ENCODE data around the gene HAS3.
"Not testable (repeated sequence)": the region's sequence is repeated elsewhere in the genome, so short reads cannot be mapped to it uniquely, and the experiment has no call there.

Gene HAS3

DNA sequence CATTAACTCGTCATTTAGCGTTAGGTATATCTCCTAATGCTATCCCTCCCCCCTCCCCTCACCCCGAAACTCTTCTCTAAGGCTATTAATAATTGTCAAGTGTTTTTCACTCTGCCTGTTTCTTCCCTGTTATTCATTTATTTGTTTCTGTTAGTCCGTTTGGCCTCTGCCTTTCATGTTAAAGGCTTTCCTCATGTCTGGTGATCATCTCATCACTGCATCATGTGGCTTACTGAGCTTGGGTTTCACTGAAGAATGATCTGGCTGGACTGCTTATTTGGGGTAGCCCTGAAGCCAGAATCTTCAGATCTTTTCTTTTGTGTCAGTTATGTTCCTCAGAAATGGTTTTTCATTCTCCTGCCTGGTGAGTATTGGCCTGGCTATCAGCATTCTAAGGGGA, 36.5 kb downstream of the HAS3 start:
- no peak for DNase-seq (ENCODE audit: low read depth in 4 of 4, low spot score in 1 of 4)

DNA sequence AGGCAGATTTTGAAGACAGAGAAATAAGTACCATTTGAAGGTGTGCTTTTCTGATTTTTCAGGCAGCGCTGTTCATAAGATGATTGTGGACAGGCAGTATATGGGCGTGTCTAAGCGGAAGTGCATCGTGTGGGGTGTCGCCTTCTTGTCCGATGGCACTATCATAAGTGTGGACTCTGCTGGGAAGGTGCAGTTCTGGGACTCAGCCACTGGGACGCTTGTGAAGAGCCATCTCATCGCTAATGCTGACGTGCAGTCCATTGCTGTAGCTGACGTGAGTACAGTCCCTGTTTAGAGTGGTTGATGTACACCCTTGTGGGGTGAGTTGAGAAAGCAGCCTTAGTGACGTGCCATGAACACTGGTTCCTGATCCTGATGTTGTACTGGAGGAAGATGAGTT, 37.7 kb downstream of the HAS3 start:
- no peak for DNase-seq (ENCODE audit: low read depth in 4 of 4, low spot score in 1 of 4)

DNA sequence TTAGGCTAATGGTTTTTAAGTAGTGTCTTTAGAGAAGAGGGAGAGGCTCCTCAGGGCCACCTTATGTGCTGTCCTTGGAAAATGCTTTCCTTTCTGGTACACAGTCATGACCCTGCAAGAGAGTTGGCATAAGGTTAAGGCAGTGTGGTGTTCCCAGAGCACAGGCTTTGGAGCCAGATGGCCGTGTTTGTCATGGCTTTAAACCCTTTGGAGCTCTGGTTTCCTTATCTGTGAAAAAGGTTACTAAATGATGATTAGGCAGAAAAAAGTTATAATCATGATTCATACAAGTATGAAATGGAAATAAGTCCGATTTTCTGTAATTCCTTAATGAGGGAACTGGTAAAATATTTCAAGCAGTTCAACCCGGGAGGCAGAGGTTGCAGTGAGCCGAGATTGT, 40.2 kb downstream of the HAS3 start:
- DNase-seq (ENCODE audit: low read depth in 4 of 4, low spot score in 1 of 4), result no peak

DNA sequence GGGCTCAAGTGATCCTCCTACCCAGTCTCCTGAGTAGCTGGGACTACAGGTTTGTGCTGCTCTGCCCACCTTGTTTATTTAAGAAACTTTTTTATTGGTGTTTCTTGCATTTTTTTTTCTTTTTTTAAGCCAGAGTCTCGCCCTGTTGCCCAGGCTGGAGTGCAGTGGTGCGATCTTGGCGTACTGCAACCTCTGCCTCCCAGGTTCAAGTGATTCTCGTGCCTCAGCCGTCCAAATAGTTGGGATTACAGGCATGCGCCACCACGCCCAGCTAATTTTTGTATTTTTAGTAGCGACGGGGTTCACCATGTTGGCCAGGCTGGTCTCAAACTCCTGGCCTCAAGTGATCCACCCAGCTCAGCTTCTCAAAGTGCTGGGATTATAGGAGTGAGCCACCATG, 44.2 kb downstream of the HAS3 start:
- DNase-seq (ENCODE audit: low read depth in 4 of 4, low spot score in 1 of 4), result not testable (repeated sequence)

DNA sequence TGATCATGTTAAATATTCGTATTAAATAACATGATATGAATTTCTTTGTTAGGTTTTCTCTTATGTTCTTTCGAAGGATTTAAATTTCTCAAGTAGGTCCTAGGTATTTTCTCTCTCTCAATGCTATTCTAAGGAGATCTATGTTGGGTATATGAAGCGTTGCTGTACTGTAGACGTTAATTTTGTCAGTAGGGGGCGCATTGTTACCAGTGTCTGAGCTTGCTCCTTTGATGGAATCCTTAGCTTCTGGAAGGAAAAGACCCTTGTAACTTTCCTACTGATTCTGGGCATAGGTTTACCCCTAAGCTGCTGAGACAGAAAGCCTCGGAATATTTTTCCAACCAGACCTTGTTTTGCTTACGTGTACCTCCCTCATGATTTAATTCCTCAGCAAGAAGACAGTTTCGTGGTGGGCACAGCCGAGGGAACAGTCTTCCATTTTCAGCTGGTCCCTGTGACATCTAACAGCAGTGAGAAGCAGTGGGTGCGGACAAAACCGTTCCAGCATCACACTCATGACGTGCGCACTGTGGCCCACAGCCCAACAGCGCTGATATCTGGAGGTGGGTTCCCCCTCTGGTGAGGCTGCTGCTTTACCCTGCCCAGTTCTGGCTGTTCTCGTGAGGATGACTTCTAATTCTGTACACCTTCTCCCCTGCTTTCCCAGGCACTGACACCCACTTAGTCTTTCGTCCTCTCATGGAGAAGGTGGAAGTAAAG, 44.9 kb downstream of the HAS3 start:
- DNase-seq (ENCODE audit: low read depth in 4 of 4, low spot score in 1 of 4), result peak in 2 of 4 experiments; percentile 28

DNA sequence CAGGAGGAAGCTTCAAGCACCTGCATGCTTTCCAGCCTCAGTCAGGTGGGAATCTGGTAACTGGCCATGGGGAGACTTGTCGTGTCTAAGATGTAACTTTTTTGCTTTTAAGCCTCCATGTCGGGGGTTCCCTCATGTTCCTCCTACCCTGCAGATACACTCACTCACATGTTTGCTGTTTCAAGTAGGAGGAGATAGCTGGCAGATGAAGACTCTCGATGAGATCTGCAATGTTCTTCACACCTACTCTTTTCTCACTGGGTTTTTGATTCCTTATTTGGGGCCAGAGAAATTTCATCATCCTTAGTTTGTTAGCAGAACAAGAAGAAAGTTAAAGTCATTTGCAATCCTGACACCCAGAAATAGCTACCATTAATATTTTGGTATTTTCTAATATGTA, 51.7 kb downstream of the HAS3 start:
- DNase-seq (ENCODE audit: low read depth in 4 of 4, low spot score in 1 of 4), result no peak

DNA sequence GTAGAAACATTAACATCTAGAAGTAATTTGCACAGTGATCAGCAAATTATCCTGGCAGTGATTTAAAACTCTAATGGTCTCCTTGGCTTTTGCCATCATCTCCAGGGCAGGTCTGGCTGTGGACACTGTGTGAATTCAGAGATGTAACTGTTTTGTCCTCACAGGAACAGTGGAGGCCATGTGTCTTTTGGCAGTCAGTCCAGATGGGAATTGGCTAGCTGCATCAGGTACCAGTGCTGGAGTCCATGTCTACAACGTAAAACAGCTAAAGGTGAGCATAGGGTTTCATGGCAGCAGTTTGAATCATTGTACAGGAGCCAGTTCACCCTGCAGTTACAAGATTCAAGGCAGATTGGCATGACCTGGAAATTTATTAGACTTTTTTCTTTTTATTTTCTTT, 54.7 kb downstream of the HAS3 start:
- DNase-seq (ENCODE audit: low read depth in 4 of 4, low spot score in 1 of 4), result no peak

DNA sequence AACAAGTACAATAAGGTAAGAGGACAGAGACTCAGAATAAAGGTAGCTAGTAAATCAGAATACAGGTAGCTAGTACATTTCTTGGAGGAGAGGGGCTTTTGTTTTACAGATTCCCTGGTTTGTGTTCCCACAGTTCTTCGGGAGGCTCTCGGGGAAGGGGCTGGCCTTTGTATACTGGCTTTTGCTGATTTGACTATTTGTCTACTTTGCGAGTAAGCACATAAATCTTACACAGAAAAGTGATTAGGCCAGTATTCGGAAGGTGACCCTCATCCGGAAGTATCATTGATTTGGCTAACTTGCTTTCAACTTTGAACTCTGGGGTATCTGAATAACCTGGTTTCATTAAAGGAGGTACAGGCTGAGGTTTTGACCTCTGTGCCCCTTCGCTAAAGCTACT, 60.1 kb downstream of the HAS3 start:
- DNase-seq (ENCODE audit: low read depth in 4 of 4, low spot score in 1 of 4), result no peak

DNA sequence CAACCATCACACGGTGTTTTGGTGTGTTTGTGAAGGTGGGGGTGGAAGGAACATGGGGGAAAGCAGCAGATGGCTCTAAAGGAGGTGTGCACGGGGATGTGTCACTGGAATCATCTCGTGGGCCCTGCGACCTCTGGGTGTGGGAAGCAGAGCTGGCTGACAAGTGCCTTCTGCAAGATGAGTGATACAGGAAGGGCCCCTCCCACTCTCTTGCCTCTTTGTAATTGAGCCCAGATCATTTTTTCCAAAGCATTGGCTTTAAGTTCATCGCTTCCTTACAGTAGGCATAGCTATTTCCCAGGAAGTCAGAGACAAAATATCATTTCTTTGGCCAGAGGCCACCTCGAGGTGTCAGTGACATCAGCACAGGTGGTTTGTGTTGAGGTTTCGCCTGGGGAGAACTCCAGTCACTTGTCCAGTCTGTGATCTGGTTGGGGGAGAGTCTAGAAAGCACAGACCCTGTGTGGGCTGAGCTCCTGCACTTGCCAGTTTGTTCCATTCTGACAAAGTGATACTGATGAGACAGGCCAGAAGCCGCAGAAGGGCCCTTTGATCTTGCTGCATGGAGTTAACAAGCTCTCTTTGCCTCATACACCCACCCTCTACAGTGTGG, 60.9 kb downstream of the HAS3 start:
- peak; percentile 41 to 73 (median 58) for DNase-seq (ENCODE audit: low read depth in 4 of 4, low spot score in 1 of 4)

DNA sequence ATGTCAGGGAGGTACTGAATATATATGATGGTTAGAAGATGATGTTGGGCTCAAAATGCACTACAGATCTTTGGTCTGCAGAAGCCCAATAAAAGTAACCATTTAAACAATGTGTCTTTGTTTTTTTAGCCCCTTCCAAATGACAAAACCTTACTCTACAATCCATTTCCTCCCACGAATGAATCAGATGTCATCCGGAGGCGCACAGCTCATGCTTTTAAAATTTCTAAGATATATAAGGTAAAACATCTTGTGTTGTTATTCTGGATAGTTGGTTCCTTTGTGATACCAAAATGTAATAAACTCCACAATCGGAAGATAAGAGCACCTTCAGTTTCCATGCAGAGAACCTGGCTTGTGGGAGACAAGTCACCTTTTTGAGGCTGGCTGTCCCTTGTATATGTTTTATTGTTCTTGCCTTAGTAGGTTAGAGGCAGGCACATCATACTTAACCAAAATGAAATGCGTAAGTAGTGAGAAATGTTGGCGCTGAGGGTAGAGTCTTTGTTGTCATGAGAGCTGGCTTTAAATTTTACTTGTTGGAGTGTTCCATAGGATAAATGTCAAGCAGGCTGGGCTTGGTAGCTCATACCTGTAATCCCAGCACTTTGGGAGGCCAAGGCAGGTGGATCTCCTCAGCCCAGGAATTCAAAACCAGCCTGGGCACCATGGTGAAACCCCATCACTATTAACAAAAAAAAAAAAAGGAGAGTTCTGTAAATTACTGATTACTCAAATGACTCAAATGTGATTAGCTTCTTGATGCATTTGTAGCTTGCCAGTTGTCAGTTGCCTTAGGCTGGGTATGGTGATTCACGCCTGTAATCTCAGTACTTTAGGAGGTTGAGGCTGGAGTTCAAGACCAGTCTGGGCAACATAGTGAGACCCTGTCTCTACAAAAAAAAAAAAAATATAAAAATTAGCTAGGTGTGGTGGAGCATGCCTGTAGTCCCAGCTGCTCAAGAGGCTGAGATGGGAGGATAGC, 61.8 kb downstream of the HAS3 start:
- DNase-seq (ENCODE audit: low read depth in 4 of 4, low spot score in 1 of 4), result no peak

All from stimulated activated CD4-positive, alpha-beta T cell treated with anti-CD3 and anti-CD28 coated beads, Interleukin-1b, Interleukin-23, amount 100 ng/mL, for 24 hours (primary cell).